ENCODE results near the gene CLASP1.
"Not testable (repeated sequence)": the region's sequence is repeated elsewhere in the genome, so short reads cannot be mapped to it uniquely, and the experiment has no call there.

DNA sequence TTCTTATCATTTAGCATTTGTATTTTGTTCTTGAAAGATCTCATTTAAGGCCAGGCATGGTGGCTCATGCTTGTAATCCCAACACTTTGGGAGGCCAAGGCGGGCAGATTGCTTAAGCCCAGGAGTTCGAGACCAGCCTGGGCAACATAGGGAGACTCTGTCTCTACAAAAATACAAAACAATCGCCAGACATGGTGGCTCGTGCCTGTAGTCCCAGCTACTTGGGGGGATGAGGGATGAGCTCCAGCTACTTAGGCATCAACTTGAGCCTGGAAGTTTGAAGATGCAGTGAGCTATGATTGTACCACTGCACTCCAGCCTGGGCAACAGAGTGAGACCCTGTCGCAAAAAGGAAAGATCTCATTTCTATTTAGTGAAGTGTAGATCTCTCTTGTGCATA, 351.4 kb downstream of the CLASP1 start:
- TF ChIP-seq, protein P1, sequence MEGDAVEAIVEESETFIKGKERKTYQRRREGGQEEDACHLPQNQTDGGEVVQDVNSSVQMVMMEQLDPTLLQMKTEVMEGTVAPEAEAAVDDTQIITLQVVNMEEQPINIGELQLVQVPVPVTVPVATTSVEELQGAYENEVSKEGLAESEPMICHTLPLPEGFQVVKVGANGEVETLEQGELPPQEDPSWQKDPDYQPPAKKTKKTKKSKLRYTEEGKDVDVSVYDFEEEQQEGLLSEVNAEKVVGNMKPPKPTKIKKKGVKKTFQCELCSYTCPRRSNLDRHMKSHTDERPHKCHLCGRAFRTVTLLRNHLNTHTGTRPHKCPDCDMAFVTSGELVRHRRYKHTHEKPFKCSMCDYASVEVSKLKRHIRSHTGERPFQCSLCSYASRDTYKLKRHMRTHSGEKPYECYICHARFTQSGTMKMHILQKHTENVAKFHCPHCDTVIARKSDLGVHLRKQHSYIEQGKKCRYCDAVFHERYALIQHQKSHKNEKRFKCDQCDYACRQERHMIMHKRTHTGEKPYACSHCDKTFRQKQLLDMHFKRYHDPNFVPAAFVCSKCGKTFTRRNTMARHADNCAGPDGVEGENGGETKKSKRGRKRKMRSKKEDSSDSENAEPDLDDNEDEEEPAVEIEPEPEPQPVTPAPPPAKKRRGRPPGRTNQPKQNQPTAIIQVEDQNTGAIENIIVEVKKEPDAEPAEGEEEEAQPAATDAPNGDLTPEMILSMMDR (IDR thresholded peaks at IDR 0.05; ENCODE audit: insufficient read depth, low read length) = not testable (repeated sequence)
- TF ChIP-seq SPI1 (IDR thresholded peaks at IDR 0.05; ENCODE audit: borderline replicate concordance, low read depth); POLR2AphosphoS5 (IDR thresholded peaks at IDR 0.05; ENCODE audit: low read depth): not testable (repeated sequence)
- TF ChIP-seq, protein P2, sequence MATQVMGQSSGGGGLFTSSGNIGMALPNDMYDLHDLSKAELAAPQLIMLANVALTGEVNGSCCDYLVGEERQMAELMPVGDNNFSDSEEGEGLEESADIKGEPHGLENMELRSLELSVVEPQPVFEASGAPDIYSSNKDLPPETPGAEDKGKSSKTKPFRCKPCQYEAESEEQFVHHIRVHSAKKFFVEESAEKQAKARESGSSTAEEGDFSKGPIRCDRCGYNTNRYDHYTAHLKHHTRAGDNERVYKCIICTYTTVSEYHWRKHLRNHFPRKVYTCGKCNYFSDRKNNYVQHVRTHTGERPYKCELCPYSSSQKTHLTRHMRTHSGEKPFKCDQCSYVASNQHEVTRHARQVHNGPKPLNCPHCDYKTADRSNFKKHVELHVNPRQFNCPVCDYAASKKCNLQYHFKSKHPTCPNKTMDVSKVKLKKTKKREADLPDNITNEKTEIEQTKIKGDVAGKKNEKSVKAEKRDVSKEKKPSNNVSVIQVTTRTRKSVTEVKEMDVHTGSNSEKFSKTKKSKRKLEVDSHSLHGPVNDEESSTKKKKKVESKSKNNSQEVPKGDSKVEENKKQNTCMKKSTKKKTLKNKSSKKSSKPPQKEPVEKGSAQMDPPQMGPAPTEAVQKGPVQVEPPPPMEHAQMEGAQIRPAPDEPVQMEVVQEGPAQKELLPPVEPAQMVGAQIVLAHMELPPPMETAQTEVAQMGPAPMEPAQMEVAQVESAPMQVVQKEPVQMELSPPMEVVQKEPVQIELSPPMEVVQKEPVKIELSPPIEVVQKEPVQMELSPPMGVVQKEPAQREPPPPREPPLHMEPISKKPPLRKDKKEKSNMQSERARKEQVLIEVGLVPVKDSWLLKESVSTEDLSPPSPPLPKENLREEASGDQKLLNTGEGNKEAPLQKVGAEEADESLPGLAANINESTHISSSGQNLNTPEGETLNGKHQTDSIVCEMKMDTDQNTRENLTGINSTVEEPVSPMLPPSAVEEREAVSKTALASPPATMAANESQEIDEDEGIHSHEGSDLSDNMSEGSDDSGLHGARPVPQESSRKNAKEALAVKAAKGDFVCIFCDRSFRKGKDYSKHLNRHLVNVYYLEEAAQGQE (IDR thresholded peaks at IDR 0.05; ENCODE audit: insufficient replicate concordance, low read depth) = not testable (repeated sequence)

Measured in HL-60 (cell line).